Transverse colon (tissue), 4 donors: ENCODE measurements around the gene CCBE1.
A peak's percentile ranks its signal among the peaks of the same experiment; 100 is the strongest.

Source experiments
- POLR2A ChIP-seq: fragments of 450-650 bp; IDR thresholded peaks from one replicate; pipeline ENCODE4 v1.6.1; 2016; ENCODE audit warnings: antibody characterized with exemption, mild to moderate bottlenecking, moderate library complexity
- POLR2AphosphoS5 ChIP-seq, 3 donors: sonication (generic); formaldehyde crosslinking; IDR thresholded peaks; one replicate each; pipeline ENCODE4 v1.6.1; 2016; ENCODE audit warnings: antibody characterized with exemption in 3 of 3
- TF ChIP-seq, protein P1 (sequence below), 5 experiments: fragments of 200-600 bp in 3 of 5; fragments of 450-650 bp in 2 of 5; sonication (generic) in 3 of 5; IDR thresholded peaks; 1 replicate in 2 of 5; 2 replicates in 3 of 5; pipeline ENCODE4 v1.5.1; 2016 to 2017; ENCODE audit warnings: antibody characterized with exemption in 5 of 5, inconsistent platforms in 3 of 5, mild to moderate bottlenecking in 2 of 5, moderate library complexity in 1 of 5

GRCh38 chr18:59685501-59685900 lies 11.7 kb downstream of the CCBE1 start:
- TF ChIP-seq, protein P1, sequence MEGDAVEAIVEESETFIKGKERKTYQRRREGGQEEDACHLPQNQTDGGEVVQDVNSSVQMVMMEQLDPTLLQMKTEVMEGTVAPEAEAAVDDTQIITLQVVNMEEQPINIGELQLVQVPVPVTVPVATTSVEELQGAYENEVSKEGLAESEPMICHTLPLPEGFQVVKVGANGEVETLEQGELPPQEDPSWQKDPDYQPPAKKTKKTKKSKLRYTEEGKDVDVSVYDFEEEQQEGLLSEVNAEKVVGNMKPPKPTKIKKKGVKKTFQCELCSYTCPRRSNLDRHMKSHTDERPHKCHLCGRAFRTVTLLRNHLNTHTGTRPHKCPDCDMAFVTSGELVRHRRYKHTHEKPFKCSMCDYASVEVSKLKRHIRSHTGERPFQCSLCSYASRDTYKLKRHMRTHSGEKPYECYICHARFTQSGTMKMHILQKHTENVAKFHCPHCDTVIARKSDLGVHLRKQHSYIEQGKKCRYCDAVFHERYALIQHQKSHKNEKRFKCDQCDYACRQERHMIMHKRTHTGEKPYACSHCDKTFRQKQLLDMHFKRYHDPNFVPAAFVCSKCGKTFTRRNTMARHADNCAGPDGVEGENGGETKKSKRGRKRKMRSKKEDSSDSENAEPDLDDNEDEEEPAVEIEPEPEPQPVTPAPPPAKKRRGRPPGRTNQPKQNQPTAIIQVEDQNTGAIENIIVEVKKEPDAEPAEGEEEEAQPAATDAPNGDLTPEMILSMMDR (IDR thresholded peaks at IDR 0.05): no peak
- TF ChIP-seq POLR2AphosphoS5 (IDR thresholded peaks at IDR 0.05) (peak in 1 of 3 donors; percentile 6), POLR2A (no peak)
